Vagina (tissue), 2 donors: ENCODE results near the gene FAM9C.

Source experiments
- CTCF ChIP-seq, 3 experiments: fragments of 450-650 bp in 2 of 3; fragments of 200-600 bp in 1 of 3; sonication (generic) in 1 of 3; IDR thresholded peaks; one replicate each; pipeline ENCODE4 v1.5.1; 2017 to 2019; ENCODE audit warnings: antibody characterized with exemption in 3 of 3, mild to moderate bottlenecking in 2 of 3, moderate library complexity in 2 of 3
- POLR2A ChIP-seq, 2 donors: fragments of 450-650 bp; IDR thresholded peaks; one replicate each; pipeline ENCODE4 v1.6.1; 2017; ENCODE audit warnings: antibody characterized with exemption in 2 of 2, mild to moderate bottlenecking in 2 of 2, moderate library complexity in 2 of 2
- POLR2AphosphoS5 ChIP-seq, 2 donors: sonication (generic); formaldehyde crosslinking; IDR thresholded peaks; one replicate each; pipeline ENCODE4 v1.9.0; 2017; ENCODE audit warnings: antibody characterized with exemption in 2 of 2, mild to moderate bottlenecking in 2 of 2, low read depth in 1 of 2; ENCODE audit not compliant: insufficient read depth in 1 of 2

GRCh38 chrX:13008189-13008533, 36.3 kb downstream of the FAM9C start:
- TF ChIP-seq CTCF (IDR thresholded peaks at IDR 0.05) (no peak), POLR2A (IDR thresholded peaks at IDR 0.05) (no peak), POLR2AphosphoS5 (IDR thresholded peaks at IDR 0.05; ENCODE audit: insufficient read depth in 1 of 2, low read depth in 1 of 2) (no peak)
